Neural cell (in vitro differentiated cells): Measurements from ENCODE around the gene ADAMTSL2. TPM values are rescaled to one million over a fixed set of nuclear protein-coding genes. Genes with fewer than 3 reads are reported as not detected.

Source experiments
- H2AFZ ChIP-seq: fragments of 200-600, 300-800 bp; sonication (generic), shearing (Covaris generic); 2 replicates; pipeline ENCODE4 v1.6.0; 2014; ENCODE audit warnings: low read depth, mild to moderate bottlenecking, antibody characterized with exemption, low read length, moderate library complexity
- H3F3A ChIP-seq: fragments of 200-600 bp; shearing (Covaris generic); 2 replicates; pipeline ENCODE4 v1.6.1; 2016; ENCODE audit warnings: mild to moderate bottlenecking, moderate library complexity, mixed read lengths, antibody characterized with exemption, low read length; ENCODE audit not compliant: insufficient read depth, poor library complexity, severe bottlenecking
- H3K27ac ChIP-seq: fragments of 200-600, 300-800 bp; sonication (generic), shearing (Covaris generic); 2 replicates; pipeline ENCODE4 v1.5.1; 2014; ENCODE audit warnings: mild to moderate bottlenecking, low read length, moderate library complexity
- H3K27me3 ChIP-seq: fragments of 300-800, 200-600 bp; sonication (generic), shearing (Covaris generic); 2 replicates; pipeline ENCODE4 v1.6.0; 2014; ENCODE audit warnings: mild to moderate bottlenecking, low read depth, low read length, moderate library complexity; ENCODE audit not compliant: insufficient read depth
- H3K36me3 ChIP-seq: fragments of 300-800, 200-600 bp; sonication (generic), shearing (Covaris generic); 2 replicates; pipeline ENCODE4 v1.5.1; 2014; ENCODE audit warnings: mild to moderate bottlenecking, antibody characterized with exemption, low read length, moderate library complexity; ENCODE audit not compliant: insufficient read depth
- H3K4me2 ChIP-seq: fragments of 300-800, 200-600 bp; sonication (generic), shearing (Covaris generic); 2 replicates; pipeline ENCODE4 v1.6.0; 2014; ENCODE audit warnings: mild to moderate bottlenecking, low read length
- H3K4me3 ChIP-seq: fragments of 300-800, 200-600 bp; sonication (generic), shearing (Covaris generic); 2 replicates; pipeline ENCODE4 v1.5.1; 2014; ENCODE audit warnings: mild to moderate bottlenecking, low read length, moderate library complexity
- H3K79me2 ChIP-seq: fragments of 200-600 bp; shearing (Covaris generic); replicated peaks from 2 replicates; pipeline ENCODE4 v1.6.0; 2014; ENCODE audit warnings: mild to moderate bottlenecking, low read length, moderate library complexity; ENCODE audit not compliant: insufficient read depth
- H3K9ac ChIP-seq: fragments of 300-800, 200-600 bp; sonication (generic), shearing (Covaris generic); 2 replicates; pipeline ENCODE4 v1.6.1; 2016; ENCODE audit warnings: mild to moderate bottlenecking, low read length, mixed read lengths
- H3K9me2 ChIP-seq: fragments of 200-600 bp; shearing (Covaris generic); 2 replicates; pipeline ENCODE4 v1.6.1; 2016; ENCODE audit warnings: mild to moderate bottlenecking, low read length, mixed read lengths; ENCODE audit not compliant: insufficient read depth
- H3K9me3 ChIP-seq: fragments of 200-600, 300-800 bp; sonication (generic), shearing (Covaris generic); 2 replicates; pipeline ENCODE4 v1.6.1; 2016; ENCODE audit warnings: mild to moderate bottlenecking, mixed run types, low read length, moderate library complexity, mixed read lengths
- H4K20me1 ChIP-seq: fragments of 200-600 bp; shearing (Covaris generic); 2 replicates; pipeline ENCODE4 v1.6.1; 2016; ENCODE audit warnings: mild to moderate bottlenecking, mixed run types; ENCODE audit not compliant: insufficient read depth
- CTCF ChIP-seq: fragments of 450-650 bp; IDR thresholded peaks from 2 replicates; pipeline ENCODE4 v1.5.1; 2014; ENCODE audit warnings: antibody characterized with exemption, mild to moderate bottlenecking, moderate library complexity; ENCODE audit not compliant: poor library complexity, severe bottlenecking
- EP300 ChIP-seq: fragments of 450-650 bp; conservative IDR thresholded peaks from 2 replicates; pipeline ENCODE4 v1.6.1; 2014; ENCODE audit warnings: antibody characterized with exemption, mild to moderate bottlenecking, moderate library complexity; ENCODE audit not compliant: poor library complexity, severe bottlenecking
- EZH2 ChIP-seq: fragments of 200-600, 300-800 bp; shearing (Covaris generic), sonication (generic); IDR thresholded peaks from 2 replicates; pipeline ENCODE4 v1.6.1; 2014; ENCODE audit warnings: antibody characterized with exemption, low read length, borderline replicate concordance, mild to moderate bottlenecking; ENCODE audit not compliant: insufficient read depth, poor library complexity, severe bottlenecking
- MXI1 ChIP-seq: fragments of 450-650 bp; conservative IDR thresholded peaks from 2 replicates; pipeline ENCODE4 v1.6.1; 2014; ENCODE audit warnings: antibody characterized with exemption, mild to moderate bottlenecking; ENCODE audit not compliant: poor library complexity, severe bottlenecking
- POLR2AphosphoS5 ChIP-seq: IDR thresholded peaks from 2 replicates; pipeline ENCODE4 v1.6.1; 2012
- RAD21 ChIP-seq: fragments of 450-650 bp; conservative IDR thresholded peaks from 2 replicates; pipeline ENCODE4 v1.6.1; 2014; ENCODE audit warnings: antibody characterized with exemption, mild to moderate bottlenecking, moderate library complexity
- REST ChIP-seq: IDR thresholded peaks from 2 replicates; pipeline ENCODE4 v1.6.1; 2012; ENCODE audit warnings: borderline replicate concordance
- SMC3 ChIP-seq: fragments of 450-650 bp; conservative IDR thresholded peaks from 2 replicates; pipeline ENCODE4 v1.6.1; 2014; ENCODE audit warnings: antibody characterized with exemption, mild to moderate bottlenecking, moderate library complexity; ENCODE audit not compliant: poor library complexity
- TAF1 ChIP-seq: IDR thresholded peaks from 2 replicates; pipeline ENCODE4 v1.6.1; 2012; ENCODE audit warnings: low read depth
- polyA plus RNA-seq: library from polyadenylated mRNA; depleted of rRNA; stranded (reverse); fragments of >200 nt; gene quantifications from 2 replicates; pipeline ENCODE4 v1.2.3, GENCODE V29; 2014

The ADAMTSL2 gene
- polyA plus RNA-seq, 1 donor from 2014 or later: 0.85 TPM

GRCh38 chr9:133570691-133571080 lies 36.2 kb downstream of the ADAMTSL2 start:
- Histone ChIP-seq H3K9me2 (no peaks in the 10 kb centered on the region), H3K79me2 (no peaks in the 10 kb centered on the region), H3K4me2 (no peak overlapping the region), H4K20me1 (no peaks in the 10 kb centered on the region), H3K27ac (no peak overlapping the region), H3F3A (no peaks in the 10 kb centered on the region), H2AFZ (no peak overlapping the region), H3K36me3 (no peaks in the 10 kb centered on the region), H3K27me3 (no peaks in the 10 kb centered on the region), H3K9ac (no peak overlapping the region), H3K4me3 (no peak overlapping the region), H3K9me3 (no peaks in the 10 kb centered on the region)
- no peak for TF ChIP-seq RAD21
- TF ChIP-seq CTCF: no peak
- no peak for TF ChIP-seq REST
- TF ChIP-seq POLR2AphosphoS5: no peak
- no peak for TF ChIP-seq TAF1
- no peak for TF ChIP-seq EP300
- no peak for TF ChIP-seq EZH2
- TF ChIP-seq SMC3: no peak
- TF ChIP-seq MXI1: no peak

DNA sequence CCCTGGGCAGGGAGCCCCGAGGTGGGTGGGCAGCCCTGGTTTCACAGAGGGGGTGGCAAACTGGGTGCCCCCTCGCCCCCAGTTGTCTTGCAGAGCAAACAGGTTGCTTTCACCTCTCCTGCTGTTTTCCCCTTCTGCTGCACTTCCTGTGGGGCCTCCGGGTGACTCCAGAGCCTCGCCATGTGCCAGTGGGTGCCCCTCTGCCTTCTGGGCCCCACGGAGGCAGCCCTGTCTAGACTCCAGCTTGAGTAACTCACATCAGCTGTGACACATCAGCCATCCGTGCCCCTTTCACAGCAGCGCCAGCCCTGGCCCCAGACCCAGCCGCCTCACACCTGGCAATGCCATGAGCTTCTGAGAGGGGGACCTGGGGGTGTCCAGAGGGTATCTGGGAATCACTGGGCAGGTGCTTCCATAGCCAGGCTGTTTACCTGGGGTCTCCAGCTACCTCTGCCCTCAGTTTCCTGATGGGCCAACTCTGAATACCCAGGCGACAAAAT lies 36.9 kb downstream of the ADAMTSL2 start:
- Histone ChIP-seq H3K9ac (no peak overlapping the region), H3K9me3 (no peaks in the 10 kb centered on the region), H4K20me1 (no peaks in the 10 kb centered on the region), H3K4me3 (no peak overlapping the region), H3K27me3 (no peaks in the 10 kb centered on the region), H3F3A (no peaks in the 10 kb centered on the region), H3K36me3 (no peaks in the 10 kb centered on the region), H3K4me2 (no peak overlapping the region), H3K79me2 (no peaks in the 10 kb centered on the region), H3K27ac (no peak overlapping the region), H2AFZ (no peak overlapping the region), H3K9me2 (no peaks in the 10 kb centered on the region)
- no peak for TF ChIP-seq MXI1
- TF ChIP-seq SMC3: no peak
- no peak for TF ChIP-seq POLR2AphosphoS5
- no peak for TF ChIP-seq CTCF
- no peak for TF ChIP-seq REST
- TF ChIP-seq EP300: no peak
- TF ChIP-seq EZH2: no peak
- TF ChIP-seq TAF1: no peak
- no peak for TF ChIP-seq RAD21
